Gastrocnemius medialis (tissue), 4 donors: ENCODE data around the gene RNASEL.

Experiments used
- POLR2A ChIP-seq, 2 donors: fragments of 450-650 bp; IDR thresholded peaks; one replicate each; pipeline ENCODE4 v1.6.1; 2017; ENCODE audit warnings: antibody characterized with exemption in 2 of 2, mild to moderate bottlenecking in 2 of 2, moderate library complexity in 2 of 2
- TF ChIP-seq, protein P1 (sequence below), 5 experiments: fragments of 450-650 bp in 3 of 5; fragments of 200-600 bp in 2 of 5; sonication (generic) in 2 of 5; IDR thresholded peaks in 4 of 5; conservative IDR thresholded peaks in 1 of 5; 1 replicate in 4 of 5; 2 replicates in 1 of 5; pipeline ENCODE4 v1.5.1; 2016 to 2019; ENCODE audit warnings: antibody characterized with exemption in 5 of 5, mild to moderate bottlenecking in 3 of 5, moderate library complexity in 3 of 5

DNA sequence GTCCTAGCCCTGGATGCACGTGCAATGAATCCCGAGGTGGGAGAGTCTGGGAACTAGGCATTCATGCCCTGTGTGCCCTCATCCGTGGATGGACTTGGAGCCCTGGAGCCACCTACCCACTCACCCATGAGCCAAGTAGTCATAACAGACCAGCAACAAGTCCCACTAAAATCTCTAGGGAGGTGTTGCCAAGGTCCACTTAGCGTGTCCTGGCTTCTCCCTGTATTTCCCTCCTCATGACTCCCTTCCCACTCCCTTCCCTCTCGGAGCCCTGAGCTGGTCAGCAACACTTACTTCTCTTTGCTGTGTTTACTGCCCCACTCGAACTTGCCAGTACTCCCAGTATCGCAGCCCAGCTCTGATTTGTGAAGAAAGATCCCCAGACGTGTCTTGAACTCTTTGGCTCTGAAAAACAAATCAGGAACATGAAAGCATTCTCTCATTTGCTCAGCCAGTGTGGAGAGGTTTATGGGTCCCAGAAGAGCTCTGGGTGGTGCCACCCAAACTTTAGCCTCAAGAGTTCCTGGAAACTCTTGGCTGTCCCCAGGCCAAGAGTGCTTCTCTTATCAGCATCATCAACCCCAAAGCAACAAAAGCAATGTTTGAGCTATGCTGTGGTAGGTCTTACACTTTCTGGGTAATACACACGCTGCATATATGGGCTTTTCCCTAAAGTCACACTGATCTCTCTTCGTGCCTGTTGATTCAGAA, 14.0 kb upstream of the RNASEL start:
- TF ChIP-seq, protein P1, sequence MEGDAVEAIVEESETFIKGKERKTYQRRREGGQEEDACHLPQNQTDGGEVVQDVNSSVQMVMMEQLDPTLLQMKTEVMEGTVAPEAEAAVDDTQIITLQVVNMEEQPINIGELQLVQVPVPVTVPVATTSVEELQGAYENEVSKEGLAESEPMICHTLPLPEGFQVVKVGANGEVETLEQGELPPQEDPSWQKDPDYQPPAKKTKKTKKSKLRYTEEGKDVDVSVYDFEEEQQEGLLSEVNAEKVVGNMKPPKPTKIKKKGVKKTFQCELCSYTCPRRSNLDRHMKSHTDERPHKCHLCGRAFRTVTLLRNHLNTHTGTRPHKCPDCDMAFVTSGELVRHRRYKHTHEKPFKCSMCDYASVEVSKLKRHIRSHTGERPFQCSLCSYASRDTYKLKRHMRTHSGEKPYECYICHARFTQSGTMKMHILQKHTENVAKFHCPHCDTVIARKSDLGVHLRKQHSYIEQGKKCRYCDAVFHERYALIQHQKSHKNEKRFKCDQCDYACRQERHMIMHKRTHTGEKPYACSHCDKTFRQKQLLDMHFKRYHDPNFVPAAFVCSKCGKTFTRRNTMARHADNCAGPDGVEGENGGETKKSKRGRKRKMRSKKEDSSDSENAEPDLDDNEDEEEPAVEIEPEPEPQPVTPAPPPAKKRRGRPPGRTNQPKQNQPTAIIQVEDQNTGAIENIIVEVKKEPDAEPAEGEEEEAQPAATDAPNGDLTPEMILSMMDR (IDR thresholded peaks at IDR 0.05 in 4 of 5, conservative IDR thresholded peaks at IDR 0.05 in 1 of 5), result no peak
- no peak for TF ChIP-seq POLR2A (IDR thresholded peaks at IDR 0.05)
